ENCODE data around the gene GDF2. TPM values are rescaled to one million over a fixed set of nuclear protein-coding genes. Genes with fewer than 3 reads are reported as not detected.

The GDF2 gene
- total and polyA plus RNA-seq, 10 of the 15 experiments (the other 5 are each of a cell fraction or from before 2014, with no cell fraction given) = not detected

DNA sequence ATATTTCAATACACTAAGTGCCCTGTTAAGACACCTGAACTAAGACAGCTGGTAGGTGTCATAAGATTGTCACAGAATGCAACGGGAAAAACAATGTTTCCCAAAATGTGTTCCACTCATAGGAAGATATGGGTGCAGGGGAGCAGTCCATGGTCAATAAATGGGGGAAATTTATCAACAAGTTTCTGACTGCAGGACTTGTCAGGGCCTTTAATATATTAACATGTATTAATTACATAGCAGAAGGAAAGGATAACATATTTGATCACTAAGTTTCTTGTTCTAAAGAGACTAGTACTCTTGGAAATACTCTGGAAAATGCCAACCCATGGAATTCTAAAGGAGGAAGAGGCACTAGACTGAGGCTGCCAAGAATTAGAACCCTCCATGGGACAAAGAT lies 32.6 kb downstream of the GDF2 start:
- TF ChIP-seq SRF (IDR thresholded peaks at IDR 0.05; ENCODE audit: low read depth in 2 of 2, low read length in 2 of 2) (no peak), POLR2AphosphoS5 (IDR thresholded peaks at IDR 0.05; ENCODE audit: low read length) (no peak), MEF2B (IDR thresholded peaks at IDR 0.05; ENCODE audit: partially characterized antibody, poor library complexity, severe bottlenecking) (no peak), NR2C2 (IDR thresholded peaks at IDR 0.05; ENCODE audit: borderline replicate concordance, control insufficient read depth, insufficient read length, low read depth) (no peak), HCFC1 (IDR thresholded peaks at IDR 0.05; ENCODE audit: low read length) (no peak), TCF7 (IDR thresholded peaks at IDR 0.05; ENCODE audit: borderline replicate concordance) (no peak), SMAD5 (IDR thresholded peaks at IDR 0.05; ENCODE audit: low read depth) (no peak), TAF1 (IDR thresholded peaks at IDR 0.05; ENCODE audit: borderline replicate concordance, low read depth, low read length) (no peak), CHD2 (IDR thresholded peaks at IDR 0.05; ENCODE audit: borderline replicate concordance, low read depth, low read length) (no peak), SUPT20H (IDR thresholded peaks at IDR 0.05; ENCODE audit: borderline replicate concordance, control insufficient read depth, low read depth, low read length) (no peak)
- TF ChIP-seq, protein P1, sequence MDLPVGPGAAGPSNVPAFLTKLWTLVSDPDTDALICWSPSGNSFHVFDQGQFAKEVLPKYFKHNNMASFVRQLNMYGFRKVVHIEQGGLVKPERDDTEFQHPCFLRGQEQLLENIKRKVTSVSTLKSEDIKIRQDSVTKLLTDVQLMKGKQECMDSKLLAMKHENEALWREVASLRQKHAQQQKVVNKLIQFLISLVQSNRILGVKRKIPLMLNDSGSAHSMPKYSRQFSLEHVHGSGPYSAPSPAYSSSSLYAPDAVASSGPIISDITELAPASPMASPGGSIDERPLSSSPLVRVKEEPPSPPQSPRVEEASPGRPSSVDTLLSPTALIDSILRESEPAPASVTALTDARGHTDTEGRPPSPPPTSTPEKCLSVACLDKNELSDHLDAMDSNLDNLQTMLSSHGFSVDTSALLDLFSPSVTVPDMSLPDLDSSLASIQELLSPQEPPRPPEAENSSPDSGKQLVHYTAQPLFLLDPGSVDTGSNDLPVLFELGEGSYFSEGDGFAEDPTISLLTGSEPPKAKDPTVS (IDR thresholded peaks at IDR 0.05; ENCODE audit: low read depth, low read length) = no peak
- TF ChIP-seq, protein P2, sequence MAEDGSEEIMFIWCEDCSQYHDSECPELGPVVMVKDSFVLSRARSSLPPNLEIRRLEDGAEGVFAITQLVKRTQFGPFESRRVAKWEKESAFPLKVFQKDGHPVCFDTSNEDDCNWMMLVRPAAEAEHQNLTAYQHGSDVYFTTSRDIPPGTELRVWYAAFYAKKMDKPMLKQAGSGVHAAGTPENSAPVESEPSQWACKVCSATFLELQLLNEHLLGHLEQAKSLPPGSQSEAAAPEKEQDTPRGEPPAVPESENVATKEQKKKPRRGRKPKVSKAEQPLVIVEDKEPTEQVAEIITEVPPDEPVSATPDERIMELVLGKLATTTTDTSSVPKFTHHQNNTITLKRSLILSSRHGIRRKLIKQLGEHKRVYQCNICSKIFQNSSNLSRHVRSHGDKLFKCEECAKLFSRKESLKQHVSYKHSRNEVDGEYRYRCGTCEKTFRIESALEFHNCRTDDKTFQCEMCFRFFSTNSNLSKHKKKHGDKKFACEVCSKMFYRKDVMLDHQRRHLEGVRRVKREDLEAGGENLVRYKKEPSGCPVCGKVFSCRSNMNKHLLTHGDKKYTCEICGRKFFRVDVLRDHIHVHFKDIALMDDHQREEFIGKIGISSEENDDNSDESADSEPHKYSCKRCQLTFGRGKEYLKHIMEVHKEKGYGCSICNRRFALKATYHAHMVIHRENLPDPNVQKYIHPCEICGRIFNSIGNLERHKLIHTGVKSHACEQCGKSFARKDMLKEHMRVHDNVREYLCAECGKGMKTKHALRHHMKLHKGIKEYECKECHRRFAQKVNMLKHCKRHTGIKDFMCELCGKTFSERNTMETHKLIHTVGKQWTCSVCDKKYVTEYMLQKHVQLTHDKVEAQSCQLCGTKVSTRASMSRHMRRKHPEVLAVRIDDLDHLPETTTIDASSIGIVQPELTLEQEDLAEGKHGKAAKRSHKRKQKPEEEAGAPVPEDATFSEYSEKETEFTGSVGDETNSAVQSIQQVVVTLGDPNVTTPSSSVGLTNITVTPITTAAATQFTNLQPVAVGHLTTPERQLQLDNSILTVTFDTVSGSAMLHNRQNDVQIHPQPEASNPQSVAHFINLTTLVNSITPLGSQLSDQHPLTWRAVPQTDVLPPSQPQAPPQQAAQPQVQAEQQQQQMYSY (CRISPR knock-in tag; IDR thresholded peaks at IDR 0.05) = no peak
- TF ChIP-seq, protein P3, sequence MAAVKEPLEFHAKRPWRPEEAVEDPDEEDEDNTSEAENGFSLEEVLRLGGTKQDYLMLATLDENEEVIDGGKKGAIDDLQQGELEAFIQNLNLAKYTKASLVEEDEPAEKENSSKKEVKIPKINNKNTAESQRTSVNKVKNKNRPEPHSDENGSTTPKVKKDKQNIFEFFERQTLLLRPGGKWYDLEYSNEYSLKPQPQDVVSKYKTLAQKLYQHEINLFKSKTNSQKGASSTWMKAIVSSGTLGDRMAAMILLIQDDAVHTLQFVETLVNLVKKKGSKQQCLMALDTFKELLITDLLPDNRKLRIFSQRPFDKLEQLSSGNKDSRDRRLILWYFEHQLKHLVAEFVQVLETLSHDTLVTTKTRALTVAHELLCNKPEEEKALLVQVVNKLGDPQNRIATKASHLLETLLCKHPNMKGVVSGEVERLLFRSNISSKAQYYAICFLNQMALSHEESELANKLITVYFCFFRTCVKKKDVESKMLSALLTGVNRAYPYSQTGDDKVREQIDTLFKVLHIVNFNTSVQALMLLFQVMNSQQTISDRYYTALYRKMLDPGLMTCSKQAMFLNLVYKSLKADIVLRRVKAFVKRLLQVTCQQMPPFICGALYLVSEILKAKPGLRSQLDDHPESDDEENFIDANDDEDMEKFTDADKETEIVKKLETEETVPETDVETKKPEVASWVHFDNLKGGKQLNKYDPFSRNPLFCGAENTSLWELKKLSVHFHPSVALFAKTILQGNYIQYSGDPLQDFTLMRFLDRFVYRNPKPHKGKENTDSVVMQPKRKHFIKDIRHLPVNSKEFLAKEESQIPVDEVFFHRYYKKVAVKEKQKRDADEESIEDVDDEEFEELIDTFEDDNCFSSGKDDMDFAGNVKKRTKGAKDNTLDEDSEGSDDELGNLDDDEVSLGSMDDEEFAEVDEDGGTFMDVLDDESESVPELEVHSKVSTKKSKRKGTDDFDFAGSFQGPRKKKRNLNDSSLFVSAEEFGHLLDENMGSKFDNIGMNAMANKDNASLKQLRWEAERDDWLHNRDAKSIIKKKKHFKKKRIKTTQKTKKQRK (IDR thresholded peaks at IDR 0.05; ENCODE audit: low read depth, low read length) = no peak
- Histone ChIP-seq H3K9me3 (replicated peaks; ENCODE audit: control insufficient read depth, insufficient read depth, low read length) (no peaks in the 10 kb centered on the region), H3K4me1 (ENCODE audit: control insufficient read depth, insufficient read depth, low read length) (no peaks in the 10 kb centered on the region), H3K9ac (ENCODE audit: control insufficient read depth, insufficient read depth, low read length) (no peak overlapping the region), H3K27me3 (replicated peaks in 1 of 2; ENCODE audit: control insufficient read depth in 2 of 2, insufficient read depth in 2 of 2, low read length in 1 of 2) (no peaks in the 10 kb centered on the region; a peak in 1 of 4 replicates), H3K36me3 (ENCODE audit: control insufficient read depth in 2 of 2, insufficient read depth in 2 of 2, low read length in 1 of 2) (no peaks in the 10 kb centered on the region), H3K79me2 (ENCODE audit: control insufficient read depth, insufficient read depth, low read length) (no peaks in the 10 kb centered on the region), H3K27ac (ENCODE audit: control insufficient read depth, insufficient read depth) (no peak overlapping the region), H3K4me3 (no peak overlapping the region), H4K20me1 (ENCODE audit: control insufficient read depth, insufficient read depth) (no peaks in the 10 kb centered on the region), H2AFZ (ENCODE audit: control insufficient read depth, low read depth, low read length) (no peak overlapping the region), H3K4me2 (ENCODE audit: control insufficient read depth, insufficient read depth) (no peak overlapping the region)
- FAIRE-seq (no peak), DNase-seq (ENCODE audit: low read depth, low spot score) (no peak), ATAC-seq (no peak)
- SMC1A ChIA-PET (ENCODE audit: uncharacterized antibody, unreplicated experiment) = no interaction called here
- WGBS (ENCODE audit: insufficient coverage, insufficient replicate concordance, low lambda C conversion rate, missing lambda C conversion rate) = 0% methylated on average over 1 of the region's 1 CpG
- BruUV-seq (replicated peaks) = no TSS peak
- in situ Hi-C loops (cut with MboI) = no loop called here
- RAD21 ChIA-PET (ENCODE audit: unreplicated experiment) = no interaction called here
- POLR2A ChIA-PET = no interaction called here
- CTCF ChIA-PET = interaction anchor here (2.1 kb wide), 1 partner anchor 15 kb away, joined by 6 read pairs; no protein-coding TSS in a partner anchor
- intact Hi-C loops (cut with micrococcal nuclease; ENCODE audit: unreplicated experiment) = no loop called here

All from GM12878 (cell line).